ENCODE measurements around the gene STX16.

STX16 gene

DNA sequence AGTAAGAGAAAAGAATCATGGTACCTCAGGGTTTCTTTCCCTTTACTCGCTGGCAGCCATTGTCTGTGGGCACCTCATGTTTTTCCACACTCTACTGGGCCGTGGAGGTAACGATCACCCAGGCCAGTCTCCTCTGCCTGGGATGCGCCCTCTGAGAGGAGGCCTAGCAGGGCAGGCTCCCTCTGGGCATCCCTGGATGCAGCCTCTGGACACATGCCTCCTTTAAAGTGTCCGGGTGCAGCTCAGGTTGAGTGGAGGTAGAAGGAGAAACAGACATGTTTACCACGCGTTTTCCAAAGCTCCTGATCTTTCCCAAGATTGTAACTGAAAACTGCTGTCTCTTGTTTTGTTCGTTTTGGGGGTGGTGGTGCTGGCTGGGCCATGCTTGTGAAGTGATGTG, 27.7 kb downstream of the STX16 start:
- no peak for DNase-seq

DNA sequence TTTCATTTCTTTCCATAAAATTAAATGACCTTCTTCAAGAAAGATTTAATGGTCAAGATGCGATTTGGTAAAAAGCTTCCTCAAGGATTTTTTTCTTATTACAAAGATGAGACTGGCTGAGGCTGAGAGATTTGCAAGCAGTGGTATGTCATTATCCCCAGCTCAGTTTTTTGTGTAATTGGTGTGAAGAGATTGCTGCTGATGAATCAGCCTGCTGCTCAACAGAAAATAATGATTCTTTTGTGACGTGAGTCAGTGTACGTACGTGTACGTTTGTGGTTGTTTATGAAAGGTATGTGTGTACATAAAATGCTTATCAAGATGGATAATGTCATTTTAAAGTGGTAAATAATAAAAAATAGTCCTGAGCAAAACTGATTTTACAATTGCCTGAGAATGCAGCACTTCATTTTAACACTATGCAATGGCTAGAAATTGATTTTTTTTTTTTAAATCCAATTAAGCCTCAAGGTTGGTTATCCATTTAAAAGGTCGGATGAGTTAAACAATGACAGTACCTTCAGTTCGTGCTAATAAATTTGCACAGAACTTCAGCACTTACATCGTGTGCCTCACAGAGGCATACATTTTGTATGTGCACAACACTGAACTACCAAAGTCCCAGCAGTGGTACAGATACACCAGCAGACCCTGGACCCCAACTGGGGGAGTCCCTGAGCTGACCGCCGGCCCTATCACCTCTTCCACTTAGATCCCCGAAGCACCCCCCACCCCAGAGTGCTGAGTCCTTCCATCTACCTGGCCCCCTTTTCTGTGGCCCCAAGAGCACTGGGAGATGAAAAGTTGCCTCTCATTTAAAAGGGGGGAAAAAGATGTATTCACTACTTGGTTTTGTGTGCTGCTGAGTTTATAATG, 31.8 kb downstream of the STX16 start:
- no peak for DNase-seq

DNA sequence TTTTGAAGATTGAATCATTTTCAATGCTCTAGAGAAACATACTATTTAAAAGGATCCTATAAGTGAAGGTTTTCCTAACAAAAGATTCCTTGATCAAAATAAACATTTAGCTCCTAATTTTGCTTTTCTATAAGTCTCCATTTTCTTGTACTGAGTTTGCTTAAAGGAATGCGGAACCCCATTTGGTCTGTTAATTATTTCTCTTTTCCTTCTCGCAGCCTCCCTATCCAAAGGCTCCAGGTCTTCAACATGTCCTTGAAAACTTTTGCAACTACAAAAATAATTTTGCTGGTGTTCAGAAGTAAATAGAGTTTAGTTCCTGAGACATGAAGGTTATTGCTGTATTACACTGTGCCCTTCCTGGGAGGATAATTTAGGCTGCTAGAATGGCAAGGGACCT, 33.2 kb downstream of the STX16 start:
- DNase-seq, result no peak

DNA sequence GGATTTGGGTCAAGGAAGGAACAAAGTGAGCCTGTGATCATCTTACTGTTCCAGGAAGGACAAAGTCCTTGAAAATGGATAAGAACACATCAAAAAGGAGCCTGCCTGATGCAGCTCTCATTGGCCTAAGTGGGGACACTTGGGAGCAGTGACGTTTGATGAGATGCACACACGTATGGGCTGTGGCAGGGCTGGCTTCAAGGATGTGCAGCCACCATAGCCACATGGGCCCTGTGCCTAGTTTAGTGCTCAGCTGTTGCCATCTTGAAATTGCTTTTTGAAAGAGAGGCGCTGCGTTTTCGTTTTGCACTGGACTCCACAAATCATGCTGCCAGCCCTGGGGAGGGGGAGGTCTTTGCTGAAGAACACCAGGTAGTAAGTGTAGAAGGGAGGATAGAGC, 34.9 kb downstream of the STX16 start:
- DNase-seq, result no peak

DNA sequence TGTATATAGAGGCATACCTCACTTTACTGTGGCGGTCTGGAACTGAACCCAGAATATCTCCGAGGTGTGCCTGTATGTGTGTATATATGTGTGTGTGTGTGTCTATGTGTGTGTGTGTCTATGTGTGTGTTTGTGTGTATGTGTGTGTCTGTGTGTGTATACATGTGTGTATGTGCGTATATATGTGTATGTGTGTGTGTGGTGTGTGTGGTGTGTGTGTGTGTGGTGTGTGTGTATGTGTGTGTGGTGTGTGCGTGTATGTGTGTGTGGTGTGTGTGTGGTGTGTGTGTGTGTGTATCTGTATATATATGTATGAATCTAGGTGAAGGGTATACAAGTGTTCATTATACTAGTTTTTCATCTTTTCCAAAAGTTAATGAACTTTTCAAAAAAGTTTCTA, 37.3 kb downstream of the STX16 start:
- DNase-seq, result no peak

DNA sequence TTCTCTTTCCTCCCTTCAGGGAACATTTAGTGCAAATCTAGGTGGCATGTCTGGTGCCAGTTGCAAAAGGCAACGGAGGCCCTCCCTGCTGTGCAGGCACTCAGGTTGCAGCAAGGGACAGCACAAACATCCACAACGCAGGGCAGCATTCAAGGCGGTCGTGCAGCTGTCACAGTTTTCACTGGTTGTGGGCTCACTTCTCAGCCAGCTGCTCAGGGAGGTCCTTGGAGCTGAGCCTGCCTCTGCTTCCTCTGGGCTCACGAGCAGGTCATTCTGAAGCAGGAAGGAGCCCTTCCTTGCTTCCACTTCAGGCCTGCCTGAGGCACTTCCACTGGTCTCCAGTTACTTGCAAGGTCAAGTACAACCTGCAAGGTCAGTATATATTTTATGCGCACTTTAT, 37.8 kb downstream of the STX16 start:
- DNase-seq, result peak; percentile 93

DNA sequence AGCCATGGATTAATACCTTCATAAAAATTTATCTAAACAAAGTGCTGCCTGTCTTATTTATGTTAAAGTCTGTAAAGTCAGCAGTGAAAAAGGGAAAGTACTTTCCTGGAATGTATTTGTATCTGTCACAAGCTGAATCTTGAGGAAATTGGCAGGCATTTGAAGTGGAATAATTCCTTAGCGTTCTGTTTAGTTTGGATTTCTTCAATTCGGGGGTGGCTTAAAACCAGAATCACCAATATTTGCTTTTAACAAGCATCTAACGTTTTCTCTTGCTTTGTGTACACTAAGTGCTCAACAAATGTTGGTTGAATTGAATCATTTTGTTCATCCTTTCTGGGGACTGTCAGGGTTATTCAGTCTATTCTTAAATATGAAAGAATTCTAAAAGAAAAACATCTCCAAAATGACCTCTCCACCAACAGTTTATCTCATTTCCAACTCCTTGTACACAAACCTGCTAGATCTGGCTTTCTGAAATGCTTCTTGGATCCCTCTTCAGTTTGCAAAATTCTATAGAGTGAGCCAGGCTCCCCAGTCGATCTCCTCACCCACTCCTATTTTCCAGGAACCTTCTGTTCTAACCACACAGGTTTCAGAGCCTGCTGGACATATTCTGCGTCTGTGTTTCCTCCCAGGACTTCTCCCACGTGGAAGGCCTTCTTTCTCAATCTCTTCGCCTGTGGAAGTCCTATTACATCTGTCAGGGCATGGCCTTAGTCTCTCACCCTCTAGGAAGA, 39.5 kb downstream of the STX16 start:
- no peak for DNase-seq

DNA sequence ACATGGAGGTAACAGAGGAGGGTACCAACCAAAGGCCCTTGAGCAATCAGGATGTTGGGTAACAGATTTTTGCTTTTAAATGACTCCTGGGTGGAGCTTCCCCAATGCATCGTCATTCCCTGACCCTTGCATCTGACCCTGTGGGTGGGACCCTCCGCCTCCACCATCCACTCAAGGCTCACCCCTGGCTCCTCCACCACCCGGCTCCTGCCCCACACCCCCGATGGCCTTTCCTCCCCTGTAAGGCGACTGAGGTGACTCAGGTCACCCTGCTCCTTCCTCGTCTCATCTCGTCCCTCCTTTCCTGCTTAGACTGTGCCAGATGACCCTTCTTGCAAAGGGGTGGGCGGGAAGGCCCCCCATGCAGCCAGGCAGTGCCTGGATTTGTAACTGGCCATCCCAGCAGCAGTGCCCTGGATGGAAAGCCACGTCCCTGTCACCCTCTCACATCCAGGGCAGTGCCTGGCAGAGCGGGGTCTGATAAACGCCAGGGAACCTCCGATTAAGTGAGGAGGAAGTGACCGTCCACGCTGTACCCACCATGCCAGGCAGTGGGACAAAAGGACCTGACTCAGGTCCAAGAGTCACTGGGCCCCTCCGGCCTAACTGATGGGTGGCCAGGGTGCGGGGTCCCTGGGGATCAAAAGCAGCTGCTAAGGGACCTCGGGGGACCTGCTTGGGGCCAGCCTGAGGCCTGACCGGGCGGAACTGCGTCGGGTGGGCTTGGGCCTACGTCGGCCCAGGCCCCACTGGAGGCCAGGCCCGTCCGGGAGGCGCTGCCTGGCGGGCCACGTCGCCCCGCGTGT, 40.9 kb downstream of the STX16 start:
- DNase-seq, result no peak

DNA sequence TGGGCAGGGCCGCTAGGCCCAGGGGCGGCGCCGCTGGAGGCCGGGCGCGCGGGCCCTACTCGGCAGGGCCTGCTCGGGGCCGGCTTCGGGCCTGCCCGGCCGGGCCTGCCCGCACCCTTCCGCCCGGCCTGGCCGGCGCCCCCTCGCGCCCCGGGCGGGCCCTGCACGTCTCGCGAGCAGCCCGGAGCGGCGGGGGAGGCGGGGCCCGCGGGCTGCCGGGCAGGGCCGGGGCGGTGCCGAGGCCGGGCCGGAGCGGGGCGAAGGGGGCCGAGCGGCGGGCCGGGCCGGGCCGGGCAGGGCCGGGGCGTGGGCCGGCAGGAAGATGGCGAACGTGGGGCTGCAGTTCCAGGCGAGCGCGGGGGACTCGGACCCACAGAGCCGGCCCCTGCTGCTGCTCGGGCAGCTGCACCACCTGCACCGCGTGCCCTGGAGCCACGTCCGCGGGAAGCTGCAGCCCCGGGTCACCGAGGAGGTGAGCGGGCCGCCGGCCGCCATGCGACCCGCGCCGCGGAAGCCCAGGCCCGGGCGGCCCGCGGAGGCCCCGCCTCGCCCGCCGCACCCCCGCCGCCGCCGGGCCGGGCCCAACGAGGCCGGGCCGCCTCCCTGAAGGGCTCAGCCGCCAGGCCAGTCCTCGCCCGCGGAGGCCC, 41.6 kb downstream of the STX16 start, which contains the start of gene NPEPL1:
Gene NPEPL1, plus strand, starts transcription at position 222 of the 647 bp plus-strand sequence. Its CDS starts 101 bp downstream, at position 323.
- peak; percentile 34 for DNase-seq

DNA sequence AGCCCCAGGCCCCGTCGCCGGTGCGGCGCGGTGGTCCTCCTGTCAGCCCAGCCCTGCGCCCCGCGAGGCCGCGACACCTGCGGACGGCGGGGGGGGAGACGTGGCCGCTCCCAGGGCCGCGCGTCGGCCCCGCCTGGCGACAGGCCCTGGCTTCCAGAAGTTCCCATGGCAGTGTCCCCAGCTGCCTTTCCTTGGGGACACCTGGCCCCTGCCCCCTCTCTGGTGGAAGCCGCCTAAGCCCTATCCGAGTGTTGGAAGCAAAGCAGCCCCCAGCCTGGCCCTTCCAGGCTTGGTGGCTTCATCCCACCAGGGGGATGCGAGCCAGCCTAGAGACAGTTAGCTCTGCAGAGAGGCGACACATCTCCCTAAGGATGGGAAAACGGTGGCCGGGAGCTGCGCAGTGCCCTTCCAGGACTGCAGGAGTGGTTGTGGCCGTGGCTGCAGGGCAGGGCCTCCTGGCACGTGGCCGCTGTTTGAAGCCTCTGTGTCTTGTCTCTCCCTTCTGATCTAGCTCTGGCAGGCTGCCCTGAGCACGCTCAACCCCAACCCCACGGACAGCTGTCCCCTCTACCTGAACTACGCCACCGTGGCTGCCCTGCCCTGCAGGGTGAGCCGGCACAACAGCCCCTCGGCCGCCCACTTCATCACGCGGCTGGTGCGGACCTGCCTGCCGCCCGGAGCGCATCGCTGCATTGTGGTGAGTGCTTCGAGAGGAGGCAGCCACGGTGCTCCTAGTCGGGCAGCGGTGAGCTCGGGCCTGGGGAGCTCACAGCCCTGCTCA, 42.3 kb downstream of the STX16 start:
- DNase-seq, result no peak

DNA sequence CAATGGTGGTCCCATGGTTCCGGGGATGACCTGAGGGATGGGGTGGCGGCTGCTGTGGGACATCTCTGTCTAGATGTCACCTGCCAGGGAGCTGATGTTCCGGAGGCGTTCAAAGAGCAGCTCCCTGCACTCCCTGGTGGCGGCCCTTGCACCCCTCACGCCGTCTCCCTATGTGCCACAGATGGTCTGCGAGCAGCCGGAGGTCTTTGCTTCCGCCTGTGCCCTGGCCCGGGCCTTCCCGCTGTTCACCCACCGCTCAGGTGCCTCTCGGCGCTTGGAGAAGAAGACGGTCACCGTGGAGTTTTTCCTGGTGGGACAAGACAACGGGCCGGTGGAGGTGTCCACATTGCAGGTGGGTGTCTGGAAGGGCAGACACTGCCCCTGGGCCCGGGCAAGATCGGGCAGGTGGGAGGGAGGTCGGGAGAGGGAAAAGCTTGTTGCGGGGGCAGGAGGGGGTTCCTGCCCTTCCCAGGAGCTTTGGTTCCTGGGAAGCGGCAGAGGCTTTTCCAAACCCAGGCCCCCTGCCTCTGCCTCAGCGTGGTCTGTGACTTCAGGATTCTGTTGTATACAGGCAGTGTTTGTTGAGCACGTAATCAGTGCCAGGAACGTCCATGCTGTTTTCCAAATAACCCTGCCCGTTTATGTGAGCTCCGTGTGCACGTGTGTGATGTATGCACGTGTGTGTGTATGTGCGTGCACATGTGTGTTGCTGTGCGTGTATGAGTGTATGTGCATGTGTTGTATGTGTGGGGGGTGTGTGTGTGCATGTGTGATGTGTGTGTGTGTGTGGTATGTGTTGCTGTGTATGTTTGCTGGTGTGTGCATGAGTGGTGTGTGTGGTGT, 43.4 kb downstream of the STX16 start:
- DNase-seq, result no peak

DNA sequence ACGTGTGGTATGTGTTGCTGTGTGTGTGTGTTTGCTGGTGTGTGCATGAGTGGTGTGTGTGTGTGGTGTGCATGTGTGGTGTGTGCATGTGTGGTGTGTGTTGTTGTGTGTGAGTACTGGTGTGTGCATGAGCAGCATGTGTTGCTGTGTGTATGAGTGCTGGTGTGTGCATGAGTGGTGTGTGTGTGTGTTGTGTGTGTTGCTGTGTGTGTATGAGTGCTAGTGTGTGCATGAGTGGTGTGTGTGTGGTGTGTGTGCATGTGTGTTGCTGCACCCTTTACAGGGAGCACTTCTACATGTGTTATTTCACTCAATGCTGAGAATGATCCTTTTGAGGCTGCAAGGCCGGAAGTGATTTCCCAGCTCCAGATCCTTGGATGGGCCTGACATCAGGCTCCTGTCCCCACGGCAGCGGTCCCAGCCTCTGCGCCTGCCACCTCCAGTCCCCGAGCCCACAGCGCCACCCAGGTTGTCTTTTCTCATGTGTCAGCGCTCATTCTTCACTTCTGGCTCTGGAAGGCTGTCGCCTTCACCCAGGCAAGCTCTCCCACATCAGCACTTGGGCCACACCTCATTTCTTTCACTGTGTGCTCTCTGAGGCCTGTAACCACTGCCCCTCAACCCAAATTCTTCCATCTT, 44.1 kb downstream of the STX16 start:
- no peak for DNase-seq

DNA sequence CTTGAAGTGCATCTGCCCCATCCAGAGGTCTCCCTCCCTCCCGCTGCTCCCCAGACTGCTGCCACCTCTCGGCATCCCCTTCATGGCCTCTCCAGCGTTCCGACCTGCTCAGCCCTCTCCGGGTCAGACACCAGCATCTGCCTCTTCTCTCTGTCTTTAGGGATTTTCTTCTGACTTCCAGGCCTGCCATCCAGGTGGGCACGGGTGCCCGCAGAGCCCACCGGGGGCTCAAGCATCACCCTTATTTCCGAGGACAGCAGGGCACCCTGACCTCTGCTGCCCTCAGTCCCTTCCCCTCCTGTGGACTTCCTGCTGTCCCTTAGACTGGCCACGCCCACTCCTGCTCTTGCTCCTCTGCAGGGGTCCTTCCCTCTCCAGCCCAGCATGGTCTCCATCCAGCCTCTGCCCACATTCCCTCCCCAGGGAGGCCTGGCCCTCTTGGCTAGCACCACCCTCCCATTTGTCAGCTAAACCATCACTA, 44.9 kb downstream of the STX16 start:
- no peak for DNase-seq

DNA sequence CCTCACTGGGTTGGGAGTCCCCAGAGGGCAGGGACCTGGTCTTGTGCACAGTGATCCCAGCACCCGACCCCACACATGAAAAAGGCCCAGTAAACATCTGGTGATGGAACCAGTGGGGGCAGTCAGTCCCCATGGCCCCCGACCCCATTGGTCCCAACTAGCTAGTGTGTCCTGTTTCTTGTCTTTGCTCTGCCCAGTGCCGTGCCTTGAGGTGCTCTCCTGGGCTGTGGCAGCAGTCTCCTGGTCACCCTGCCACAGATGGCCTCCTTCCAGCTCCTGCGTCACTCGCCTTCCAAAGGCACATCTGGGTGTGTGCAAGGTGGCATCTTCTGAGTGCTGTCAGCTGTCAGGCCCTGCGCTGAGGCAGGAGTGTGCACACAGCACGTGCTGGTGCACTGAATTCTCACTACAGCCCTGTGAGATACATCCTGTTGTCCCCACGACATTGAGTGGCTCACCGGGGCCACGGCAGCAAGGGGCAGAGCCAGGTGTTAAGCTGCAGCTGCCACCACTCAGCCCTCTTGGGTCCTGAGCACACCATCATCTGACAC, 45.4 kb downstream of the STX16 start:
- DNase-seq, result no peak

DNA sequence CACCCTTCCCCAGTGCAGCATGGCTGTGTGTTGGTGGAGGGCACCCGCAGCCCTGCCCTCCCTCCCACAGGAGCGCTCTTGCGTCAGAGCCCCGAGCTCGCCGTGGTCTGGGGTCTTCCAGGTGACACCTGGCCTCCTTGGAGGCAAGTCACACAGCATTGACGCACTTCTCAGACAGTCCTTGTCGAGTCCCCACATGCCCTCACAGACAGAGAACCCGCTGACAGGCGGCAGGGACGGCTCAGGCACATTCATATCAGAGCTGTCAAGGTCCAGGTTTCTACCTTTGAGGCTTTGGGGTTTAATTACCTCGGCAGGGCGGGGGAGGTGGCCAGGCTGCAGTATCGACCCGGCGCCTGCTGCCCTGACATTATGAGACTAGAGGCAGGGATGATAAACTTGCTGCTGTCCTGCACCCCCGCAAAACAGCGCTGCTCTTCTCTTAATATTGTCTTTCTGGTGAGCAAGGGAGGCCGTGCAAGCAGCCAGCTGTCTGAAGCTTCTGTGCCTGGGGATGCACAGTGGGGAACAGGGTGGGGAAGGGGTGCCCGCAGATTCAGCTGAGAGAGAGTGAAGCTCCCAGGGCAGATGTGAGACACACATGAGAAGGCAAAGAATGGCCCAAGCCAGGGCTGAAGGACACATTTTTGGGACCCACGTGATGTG, 46.3 kb downstream of the STX16 start:
- peak; percentile 8 for DNase-seq

DNA sequence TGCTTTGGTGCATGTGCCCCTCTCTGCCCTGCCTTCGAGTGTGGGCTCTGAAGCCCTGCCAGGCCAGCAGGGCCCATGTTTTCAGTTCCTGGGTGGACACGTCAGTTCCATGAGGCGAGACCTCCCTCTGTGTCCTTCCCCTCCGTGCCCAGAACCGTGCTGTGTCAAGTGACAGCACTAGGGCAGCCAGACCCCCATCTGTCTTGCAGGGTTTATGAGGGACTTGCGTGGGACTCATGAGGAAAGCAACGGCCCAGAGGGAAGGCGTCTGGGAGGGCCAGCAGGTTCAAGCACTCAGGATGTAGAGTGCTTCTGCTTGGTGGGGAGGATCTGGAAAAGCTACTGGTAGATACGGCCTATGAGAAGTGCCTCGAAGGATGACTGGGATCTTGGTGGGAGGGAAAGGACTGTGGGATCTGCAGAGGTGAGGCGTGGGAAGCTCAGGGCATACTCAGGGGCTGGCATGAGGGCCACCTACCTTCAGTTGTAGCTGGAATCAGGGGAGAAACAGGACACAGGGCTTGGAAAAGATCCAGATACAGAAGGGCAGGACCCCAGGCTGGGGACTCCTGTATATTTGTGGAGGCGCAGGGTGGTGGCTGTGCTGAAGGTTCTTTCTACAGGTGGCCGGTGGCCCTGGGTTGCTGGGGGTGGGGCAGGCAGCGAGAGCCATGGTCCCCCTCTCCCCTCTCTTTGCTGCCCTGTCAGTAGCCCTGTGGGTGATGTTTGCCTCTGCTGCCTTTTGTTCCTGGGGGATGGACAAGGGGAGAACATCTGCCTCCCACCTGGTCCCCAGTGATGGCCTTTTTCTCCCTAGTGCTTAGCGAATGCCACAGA, 47.0 kb downstream of the STX16 start:
- no peak for DNase-seq

DNA sequence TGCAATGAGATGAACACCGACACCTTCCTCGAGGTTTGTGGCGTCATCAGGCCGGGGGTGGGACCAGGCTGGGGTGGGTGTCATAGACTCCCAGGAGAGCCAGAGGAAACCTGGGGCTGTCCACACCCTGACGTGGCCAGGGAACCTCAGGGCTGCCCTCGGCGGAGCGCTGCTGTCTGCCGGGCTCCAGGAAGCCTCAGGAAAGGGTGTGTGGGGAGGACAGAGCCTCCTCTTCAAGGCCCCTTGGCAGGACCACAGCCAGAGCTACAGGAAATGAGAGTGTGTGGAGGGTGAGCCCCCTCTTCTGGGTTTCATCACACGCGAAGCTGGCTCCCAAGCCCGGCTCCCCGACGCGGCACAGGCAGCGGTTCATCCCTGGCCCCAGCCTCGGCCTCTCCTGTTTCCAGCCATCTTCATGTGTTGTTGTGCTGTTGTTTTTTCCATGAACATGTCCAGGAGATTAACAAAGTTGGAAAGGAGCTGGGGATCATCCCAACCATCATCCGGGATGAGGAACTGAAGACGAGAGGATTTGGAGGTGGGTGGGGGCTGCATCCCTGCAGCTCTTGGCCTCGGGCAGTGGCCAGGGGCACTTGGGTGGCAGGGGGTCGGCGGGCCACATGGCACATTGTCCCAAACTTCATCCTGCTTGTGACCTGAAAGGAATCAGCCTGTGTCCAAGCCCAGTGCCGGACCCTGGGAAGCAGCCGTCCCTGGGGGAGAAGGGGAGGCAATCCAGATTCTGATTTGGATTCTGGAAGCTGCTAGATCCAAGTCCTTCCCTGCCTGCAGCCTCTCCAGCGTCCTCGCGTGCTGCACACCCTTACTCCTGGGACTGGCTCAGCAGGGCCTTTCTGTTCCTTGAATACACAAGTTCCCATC, 47.9 kb downstream of the STX16 start:
- no peak for DNase-seq
